ENCODE measurements around the gene RBM38.

RBM38 gene

DNA sequence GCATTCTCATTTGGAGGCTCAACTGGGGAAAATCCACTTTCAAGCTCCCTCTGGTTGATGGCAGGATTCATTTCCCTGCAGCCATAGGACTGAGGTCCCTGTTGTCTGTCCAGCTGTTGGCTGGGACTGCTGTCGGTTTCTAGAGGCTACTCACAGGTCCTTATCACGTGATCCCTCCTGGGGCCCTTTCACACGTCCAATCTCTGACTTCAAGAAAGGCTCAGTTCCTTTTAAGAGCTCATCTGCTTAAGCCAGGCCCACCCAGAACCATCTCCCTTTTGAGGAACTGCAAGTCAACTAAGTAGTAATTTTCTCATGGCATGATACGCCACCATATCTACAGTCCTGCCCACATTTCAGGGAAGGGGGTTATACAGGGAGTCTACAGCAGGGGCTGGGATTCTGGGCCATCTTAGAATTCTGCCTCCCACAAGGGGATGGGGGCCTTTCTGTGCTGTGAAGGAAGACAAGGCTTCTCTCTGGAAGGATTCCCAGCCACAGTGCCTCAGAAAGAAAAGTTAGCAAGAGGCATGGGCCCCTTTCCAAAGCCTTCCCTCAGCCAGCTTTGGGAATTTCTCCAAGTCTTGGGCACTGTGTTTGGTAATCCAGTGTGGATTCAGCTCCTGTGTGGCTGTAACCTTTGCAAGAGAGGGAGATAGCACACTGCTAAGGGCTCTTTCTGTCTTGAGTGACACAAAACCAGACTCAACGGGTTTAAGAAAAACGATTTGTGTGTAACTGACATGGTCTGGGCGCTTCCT is 67.4 kb downstream of the RBM38 start:
- DNase-seq = no peak
